Activated B cell treated with CpG ODN at 0.5 μM for 24 hours (primary cell): Measurements from ENCODE around the gene SLC15A3. TPM values are rescaled to one million over a fixed set of nuclear protein-coding genes. Genes with fewer than 3 reads are reported as not detected.

Source experiments
- ATAC-seq: fragments of 200-7000 bp; cut with Tn5 transposase; one replicate; pipeline ENCODE4 v1.10.0; 2021; ENCODE audit warnings: low read depth, mild to moderate bottlenecking, moderate library complexity
- CTCF ChIA-PET: fragments of 350-600 bp; sonication (Branson Sonifier 250); formaldehyde crosslinking; loops from one replicate; lab custom pipeline; 2021; ENCODE audit warnings: antibody characterized with exemption; lab: Charles Lee
- POLR2A ChIA-PET: fragments of 350-600 bp; sonication (Branson Sonifier 250); formaldehyde crosslinking; loops from one replicate; lab custom pipeline; 2021; ENCODE audit warnings: antibody characterized with exemption; lab: Charles Lee
- DNase-seq: peaks from one replicate; pipeline ENCODE4 v3.0.0; 2022
- H3K27ac Mint-ChIP-seq: one replicate; pipeline ENCODE4 v1.8.0; 2020; ENCODE audit warnings: mixed read lengths
- H3K27me3 Mint-ChIP-seq: one replicate; pipeline ENCODE4 v1.8.0; 2021; ENCODE audit warnings: mixed read lengths
- H3K36me3 Mint-ChIP-seq: one replicate; pipeline ENCODE4 v1.8.0; 2021; ENCODE audit warnings: low read depth, mixed read lengths
- H3K4me1 Mint-ChIP-seq: one replicate; pipeline ENCODE4 v1.8.0; 2021; ENCODE audit warnings: mixed read lengths
- H3K4me3 Mint-ChIP-seq: one replicate; pipeline ENCODE4 v1.8.0; 2020; ENCODE audit warnings: mild to moderate bottlenecking, mixed read lengths
- H3K9me3 Mint-ChIP-seq: one replicate; pipeline ENCODE4 v1.8.0; 2020; ENCODE audit warnings: mixed read lengths
- CTCF ChIP-seq: fragments of 200-600 bp; IDR thresholded peaks from one replicate; pipeline ENCODE4 v1.8.0; 2022; ENCODE audit warnings: antibody characterized with exemption, mild to moderate bottlenecking
- intact Hi-C: fragments of 100-400 bp; cut with micrococcal nuclease; formaldehyde crosslinking; loops from one replicate; pipeline ENCODE4 v1.15.1; 2024
- total RNA-seq: library from RNA; stranded (reverse); gene quantifications from 2 replicates; pipeline ENCODE4 v1.2.3, GENCODE V29; 2022

The SLC15A3 gene
- total RNA-seq, 1 donor from 2014 or later: 76.4 TPM

DNA sequence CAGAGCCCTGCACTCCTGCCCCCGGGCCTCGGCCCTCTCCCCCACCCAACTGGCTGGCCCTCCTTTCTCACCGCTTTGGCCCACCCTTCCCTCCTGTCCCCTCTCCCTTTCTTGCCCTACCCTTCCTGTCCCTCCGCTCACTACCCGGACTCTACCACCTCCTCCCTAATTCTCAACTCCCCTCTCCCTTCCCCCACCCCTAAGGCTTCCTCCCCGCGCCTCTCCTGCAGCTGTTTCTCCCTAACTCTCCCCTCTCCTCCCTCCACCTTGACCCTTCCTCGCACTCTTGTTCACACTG, 421 bp downstream of the SLC15A3 start:
- DNase-seq (no peak), ATAC-seq (peak; percentile 7)
- no peak for TF ChIP-seq CTCF
- peaks cover 20% of the 10 kb centered on the region for H3K36me3 Mint-ChIP-seq
- POLR2A ChIA-PET: interaction anchor here (0.6 to 6.0 kb wide), 18 partner anchors 8 to 1282 kb away, joined by 3 to 102 read pairs (median 4); partner anchors contain the start of genes CCDC86, CD6, TMEM109 and TMEM132A
- intact Hi-C loops: loop anchor here (5.0 kb wide), 3 partner anchors 109 to 189 kb away; partner anchors contain the start of gene CCDC86
- CTCF ChIA-PET: interaction anchor here (1.8 kb wide), 1 partner anchor 36 kb away, joined by 5 read pairs; no protein-coding TSS in a partner anchor
- peaks cover 60% of the 10 kb centered on the region for H3K4me1 Mint-ChIP-seq
- no peaks in the 10 kb centered on the region for H3K9me3 Mint-ChIP-seq
- H3K4me3 Mint-ChIP-seq: peak overlapping the region; percentile 91
- H3K27ac Mint-ChIP-seq: peak overlapping the region; percentile 91
- no peaks in the 10 kb centered on the region for H3K27me3 Mint-ChIP-seq

- POLR2A ChIA-PET: interaction anchor here (0.6 to 6.0 kb wide), 15 partner anchors 8 to 411 kb away, joined by 3 to 102 read pairs (median 4); partner anchors contain the start of genes CYB561A3, PRPF19, TMEM109 and TMEM138
- CTCF ChIA-PET: interaction anchor here (1.0 to 1.8 kb wide), 3 partner anchors 9 to 51 kb away, joined by 3 to 7 read pairs (median 5); no protein-coding TSS in a partner anchor
- peak overlapping the region; percentile 91 for H3K27ac Mint-ChIP-seq
Measured at GRCh38 chr11:60950933-60951605, 907 bp downstream of the SLC15A3 start.

DNA sequence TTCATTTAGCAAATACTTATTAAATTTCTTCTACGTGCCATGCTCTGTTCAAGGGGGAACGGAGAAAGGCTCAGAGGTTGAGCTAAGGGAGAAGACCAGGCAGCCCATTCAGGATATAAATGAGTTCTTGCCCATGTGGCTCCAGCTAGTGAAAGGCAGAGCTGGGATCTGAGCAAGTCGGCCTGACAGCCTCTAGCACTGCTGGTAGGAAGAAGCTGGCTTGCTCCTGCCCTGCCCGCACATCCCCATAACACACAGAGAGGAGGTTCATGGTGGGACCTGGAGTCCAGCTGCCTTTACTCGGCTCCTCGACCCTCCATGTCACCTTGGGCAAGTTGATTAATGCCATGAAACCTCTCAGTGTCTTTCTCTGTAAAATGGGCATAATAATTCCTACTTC, 2.0 kb downstream of the SLC15A3 start:
- POLR2A ChIA-PET: interaction anchor here (0.7 to 6.0 kb wide), 12 partner anchors 9 to 412 kb away, joined by 3 to 102 read pairs (median 4); partner anchors contain the start of genes CYB561A3, PRPF19, TMEM109 and TMEM138

More at GRCh38 chr11:60950933-60951605, 907 bp downstream of the SLC15A3 start:
- TF ChIP-seq CTCF: no peak
- Mint-ChIP-seq H3K27me3 (no peaks in the 10 kb centered on the region), H3K9me3 (no peaks in the 10 kb centered on the region), H3K36me3 (peaks cover 25% of the 10 kb centered on the region), H3K4me1 (peaks cover 63% of the 10 kb centered on the region), H3K4me3 (peak overlapping the region; percentile 91)
- intact Hi-C loops: loop anchor here (5.0 kb wide), 3 partner anchors 109 to 189 kb away; partner anchors contain the start of gene CCDC86
- ATAC-seq (peak; percentile 2), DNase-seq (no peak)

DNA sequence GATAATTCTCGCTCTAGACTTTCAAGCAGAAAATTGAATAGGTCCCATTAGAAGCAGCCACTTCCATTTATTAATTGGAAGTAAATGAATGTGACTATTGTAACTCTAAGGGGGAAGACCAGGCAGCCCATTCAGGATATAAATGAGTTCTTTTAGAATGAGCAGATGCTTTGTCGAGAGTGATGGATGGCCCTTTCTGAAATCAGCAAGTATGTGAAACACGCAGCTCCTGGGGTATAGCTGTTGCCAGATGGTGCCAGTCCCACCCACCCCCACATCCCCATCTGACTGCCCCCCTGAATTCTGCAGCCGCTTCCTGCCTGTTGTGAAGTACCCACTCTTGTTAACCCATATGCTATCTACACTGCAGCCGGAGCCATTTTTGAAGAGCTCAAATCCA, 3.7 kb downstream of the SLC15A3 start:
- Mint-ChIP-seq H3K4me1 (peaks cover 70% of the 10 kb centered on the region), H3K36me3 (peaks cover 52% of the 10 kb centered on the region), H3K4me3 (peak overlapping the region; percentile 37), H3K27ac (peak overlapping the region; percentile 5), H3K27me3 (no peaks in the 10 kb centered on the region), H3K9me3 (no peaks in the 10 kb centered on the region)
- ATAC-seq (no peak), DNase-seq (no peak)
- intact Hi-C loops: no loop called here
- ChIA-PET CTCF (no interaction called here), POLR2A (interaction anchor here (1.5 to 1.6 kb wide), 2 partner anchors 24 to 33 kb away, joined by 5 to 11 read pairs; partner anchors contain the start of gene TMEM132A)
- TF ChIP-seq CTCF: no peak

More for the DNA sequence above, 2.0 kb downstream of the SLC15A3 start:
- DNase-seq (no peak), ATAC-seq (no peak)
- no peaks in the 10 kb centered on the region for H3K9me3 Mint-ChIP-seq
- H3K27ac Mint-ChIP-seq: peak overlapping the region; percentile 69
- peaks cover 71% of the 10 kb centered on the region for H3K4me1 Mint-ChIP-seq
- peaks cover 35% of the 10 kb centered on the region for H3K36me3 Mint-ChIP-seq
- H3K27me3 Mint-ChIP-seq: no peaks in the 10 kb centered on the region
- H3K4me3 Mint-ChIP-seq: peak overlapping the region; percentile 87
- CTCF ChIA-PET: interaction anchor here (0.9 to 1.7 kb wide), 6 partner anchors 8 to 62 kb away, joined by 3 to 7 read pairs (median 4); no protein-coding TSS in a partner anchor
- intact Hi-C loops: loop anchor here (5.0 kb wide), 3 partner anchors 108 to 188 kb away; partner anchors contain the start of gene CCDC86
- TF ChIP-seq CTCF: no peak

- no peak overlapping the region for H3K27ac Mint-ChIP-seq
- no peaks in the 10 kb centered on the region for H3K27me3 Mint-ChIP-seq
- no peaks in the 10 kb centered on the region for H3K9me3 Mint-ChIP-seq
- peaks cover 69% of the 10 kb centered on the region for H3K4me1 Mint-ChIP-seq
- intact Hi-C loops: no loop called here
- CTCF ChIA-PET: no interaction called here
- no peak for ATAC-seq
- H3K36me3 Mint-ChIP-seq: peaks cover 57% of the 10 kb centered on the region
- H3K4me3 Mint-ChIP-seq: no peak overlapping the region
- TF ChIP-seq CTCF: no peak
- POLR2A ChIA-PET: interaction anchor here (1.5 to 1.6 kb wide), 2 partner anchors 24 to 33 kb away, joined by 5 to 11 read pairs; partner anchors contain the start of gene TMEM132A
- no peak for DNase-seq
Measured at GRCh38 chr11:60947700-60948099, 4.3 kb downstream of the SLC15A3 start.
